ENCODE results near the gene KNOP1. TPM values are rescaled to one million over a fixed set of nuclear protein-coding genes. Genes with fewer than 3 reads are reported as not detected.

Gene KNOP1
- total and polyA plus RNA-seq, 2 donors (not counting 3 experiments of a cell fraction or from before 2014, with no cell fraction given) = 6.7 to 33.5 TPM

DNA sequence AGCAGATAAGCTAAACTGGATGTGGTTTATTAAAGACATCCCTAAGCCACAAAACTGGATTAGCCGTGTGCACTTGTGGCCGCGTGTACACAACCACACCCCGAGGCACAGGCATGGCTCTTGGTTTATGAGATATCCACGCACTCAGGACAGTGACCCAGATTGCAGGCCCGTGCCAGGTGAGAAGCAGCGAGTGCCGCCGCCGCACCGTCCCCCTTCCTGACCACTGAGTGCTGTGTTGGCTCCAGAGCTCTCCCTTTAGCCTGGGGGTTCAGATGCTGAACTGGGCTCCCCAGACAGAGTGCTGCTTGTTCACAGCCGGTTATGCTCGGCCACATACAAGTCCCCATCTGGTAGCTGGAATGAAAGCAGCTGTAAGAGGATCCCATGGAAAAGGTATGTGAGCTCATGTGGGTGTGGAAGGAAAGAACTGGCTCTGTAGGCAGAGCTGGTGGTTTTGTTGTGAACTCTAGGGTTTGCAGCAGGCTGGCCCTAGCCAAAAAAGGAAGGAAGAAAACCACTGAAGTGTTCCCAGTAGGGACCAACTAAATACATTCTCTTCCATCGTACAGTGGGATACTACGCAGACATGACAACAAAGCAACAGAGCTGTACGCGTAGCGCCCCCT lies 29.5 kb downstream of the KNOP1 start:
- no peaks in the 10 kb centered on the region for H3K9me1 ChIP-seq (replicated peaks; ENCODE audit: control insufficient read depth, extremely low read depth, insufficient read depth, low read length)
- CTCF ChIA-PET = interaction anchor here (0.9 to 1.3 kb wide), 2 partner anchors 105 to 198 kb away, joined by 3 read pairs; no protein-coding TSS in a partner anchor
- no peaks in the 10 kb centered on the region for H3K79me2 ChIP-seq (ENCODE audit: control insufficient read depth, insufficient read depth, low read length)
- no peak overlapping the region for H3K4me2 ChIP-seq (ENCODE audit: insufficient read depth, low read length)
- H3K9ac ChIP-seq (replicated peaks; ENCODE audit: extremely low read depth, insufficient read depth, low read length) = no peak overlapping the region
- POLR2A ChIA-PET = no interaction called here
- H4K20me1 ChIP-seq (replicated peaks; ENCODE audit: control insufficient read depth, extremely low read depth, insufficient read depth, low read length) = no peaks in the 10 kb centered on the region
- FAIRE-seq (no peak), DNase-seq (ENCODE audit: low read depth, low spot score) (no peak)
- no peak overlapping the region for H3K4me3 ChIP-seq (replicated peaks in 1 of 3; ENCODE audit: insufficient read depth in 1 of 3, low read depth in 1 of 3, low read length in 3 of 3)
- dilution Hi-C loops (cut with MboI; ENCODE audit: extremely low pct_ligation_motif_present, low sequenced_read_pairs) (no loop called here), intact Hi-C loops (cut with micrococcal nuclease) (no loop called here)
- BruUV-seq (replicated peaks) = no TSS peak
- H3K36me3 ChIP-seq (ENCODE audit: control insufficient read depth in 2 of 2, extremely low read depth in 1 of 2, insufficient read depth in 2 of 2, low read length in 2 of 2) = peaks cover 11 to 18% of the 10 kb centered on the region in 2 experiments
- no peak overlapping the region for H2AFZ ChIP-seq (ENCODE audit: low read depth, low read length)
- H3K27ac ChIP-seq (ENCODE audit: insufficient read depth, low read depth, low read length) = no peak overlapping the region
- TF ChIP-seq EZH2 (IDR thresholded peaks at IDR 0.05; ENCODE audit: borderline replicate concordance, low read depth, low read length, severe bottlenecking) = no peak
- TF ChIP-seq MAX (IDR thresholded peaks at IDR 0.05; ENCODE audit: insufficient read depth, insufficient read length) = no peak
- no peaks in the 10 kb centered on the region for H3K4me1 ChIP-seq (ENCODE audit: control insufficient read depth, extremely low read depth, insufficient read depth, low read length)
- no peaks in the 10 kb centered on the region for H3K27me3 ChIP-seq (ENCODE audit: control insufficient read depth in 2 of 2, insufficient read depth in 2 of 2, low read length in 2 of 2)
- no peaks in the 10 kb centered on the region for H3K9me3 ChIP-seq (replicated peaks; ENCODE audit: control insufficient read depth, insufficient read depth, low read length)

GRCh38 chr16:19687279-19687678 lies 30.7 kb downstream of the KNOP1 start:
- DNase-seq (ENCODE audit: low read depth, low spot score) (no peak), FAIRE-seq (no peak)
- no peaks in the 10 kb centered on the region for H3K9me3 ChIP-seq (replicated peaks; ENCODE audit: control insufficient read depth, insufficient read depth, low read length)
- no TSS peak for BruUV-seq (replicated peaks)
- dilution Hi-C loops (cut with MboI; ENCODE audit: extremely low pct_ligation_motif_present, low sequenced_read_pairs) = no loop called here
- CTCF ChIA-PET = no interaction called here
- intact Hi-C loops (cut with micrococcal nuclease) = no loop called here
- POLR2A ChIA-PET = no interaction called here
- TF ChIP-seq POLR2A (IDR thresholded peaks at IDR 0.05; ENCODE audit: low read depth, low read length) = no peak
- no peak for TF ChIP-seq MYC (IDR thresholded peaks at IDR 0.05; ENCODE audit: low read depth, low read length)
- TF ChIP-seq FOS (IDR thresholded peaks at IDR 0.05; ENCODE audit: borderline replicate concordance, insufficient read depth, low read length) = no peak
- TF ChIP-seq, protein P1, sequence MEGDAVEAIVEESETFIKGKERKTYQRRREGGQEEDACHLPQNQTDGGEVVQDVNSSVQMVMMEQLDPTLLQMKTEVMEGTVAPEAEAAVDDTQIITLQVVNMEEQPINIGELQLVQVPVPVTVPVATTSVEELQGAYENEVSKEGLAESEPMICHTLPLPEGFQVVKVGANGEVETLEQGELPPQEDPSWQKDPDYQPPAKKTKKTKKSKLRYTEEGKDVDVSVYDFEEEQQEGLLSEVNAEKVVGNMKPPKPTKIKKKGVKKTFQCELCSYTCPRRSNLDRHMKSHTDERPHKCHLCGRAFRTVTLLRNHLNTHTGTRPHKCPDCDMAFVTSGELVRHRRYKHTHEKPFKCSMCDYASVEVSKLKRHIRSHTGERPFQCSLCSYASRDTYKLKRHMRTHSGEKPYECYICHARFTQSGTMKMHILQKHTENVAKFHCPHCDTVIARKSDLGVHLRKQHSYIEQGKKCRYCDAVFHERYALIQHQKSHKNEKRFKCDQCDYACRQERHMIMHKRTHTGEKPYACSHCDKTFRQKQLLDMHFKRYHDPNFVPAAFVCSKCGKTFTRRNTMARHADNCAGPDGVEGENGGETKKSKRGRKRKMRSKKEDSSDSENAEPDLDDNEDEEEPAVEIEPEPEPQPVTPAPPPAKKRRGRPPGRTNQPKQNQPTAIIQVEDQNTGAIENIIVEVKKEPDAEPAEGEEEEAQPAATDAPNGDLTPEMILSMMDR (IDR thresholded peaks at IDR 0.05; ENCODE audit: extremely low read depth in 1 of 2, insufficient read depth in 1 of 2, low read depth in 1 of 2, low read length in 2 of 2) = no peak
- no peak overlapping the region for H3K4me2 ChIP-seq (ENCODE audit: insufficient read depth, low read length)
- H3K9ac ChIP-seq (replicated peaks; ENCODE audit: extremely low read depth, insufficient read depth, low read length) = no peak overlapping the region
- H3K79me2 ChIP-seq (ENCODE audit: control insufficient read depth, insufficient read depth, low read length) = no peaks in the 10 kb centered on the region
- no peak overlapping the region for H3K4me3 ChIP-seq (replicated peaks in 1 of 3; ENCODE audit: insufficient read depth in 1 of 3, low read depth in 1 of 3, low read length in 3 of 3)
- H3K36me3 ChIP-seq (ENCODE audit: control insufficient read depth in 2 of 2, extremely low read depth in 1 of 2, insufficient read depth in 2 of 2, low read length in 2 of 2) = peaks cover 11 to 18% of the 10 kb centered on the region in 2 experiments
- no peak overlapping the region for H3K27ac ChIP-seq (ENCODE audit: insufficient read depth, low read depth, low read length)
- no peaks in the 10 kb centered on the region for H3K4me1 ChIP-seq (ENCODE audit: control insufficient read depth, extremely low read depth, insufficient read depth, low read length)
- no peaks in the 10 kb centered on the region for H3K9me1 ChIP-seq (replicated peaks; ENCODE audit: control insufficient read depth, extremely low read depth, insufficient read depth, low read length)
- no peaks in the 10 kb centered on the region for H4K20me1 ChIP-seq (replicated peaks; ENCODE audit: control insufficient read depth, extremely low read depth, insufficient read depth, low read length)
- no peaks in the 10 kb centered on the region for H3K27me3 ChIP-seq (ENCODE audit: control insufficient read depth in 2 of 2, insufficient read depth in 2 of 2, low read length in 2 of 2)
- no peak overlapping the region for H2AFZ ChIP-seq (ENCODE audit: low read depth, low read length)

Measured in endothelial cell of umbilical vein (primary cell).